ENCODE results near the gene OR51I2.

Gene OR51I2

DNA sequence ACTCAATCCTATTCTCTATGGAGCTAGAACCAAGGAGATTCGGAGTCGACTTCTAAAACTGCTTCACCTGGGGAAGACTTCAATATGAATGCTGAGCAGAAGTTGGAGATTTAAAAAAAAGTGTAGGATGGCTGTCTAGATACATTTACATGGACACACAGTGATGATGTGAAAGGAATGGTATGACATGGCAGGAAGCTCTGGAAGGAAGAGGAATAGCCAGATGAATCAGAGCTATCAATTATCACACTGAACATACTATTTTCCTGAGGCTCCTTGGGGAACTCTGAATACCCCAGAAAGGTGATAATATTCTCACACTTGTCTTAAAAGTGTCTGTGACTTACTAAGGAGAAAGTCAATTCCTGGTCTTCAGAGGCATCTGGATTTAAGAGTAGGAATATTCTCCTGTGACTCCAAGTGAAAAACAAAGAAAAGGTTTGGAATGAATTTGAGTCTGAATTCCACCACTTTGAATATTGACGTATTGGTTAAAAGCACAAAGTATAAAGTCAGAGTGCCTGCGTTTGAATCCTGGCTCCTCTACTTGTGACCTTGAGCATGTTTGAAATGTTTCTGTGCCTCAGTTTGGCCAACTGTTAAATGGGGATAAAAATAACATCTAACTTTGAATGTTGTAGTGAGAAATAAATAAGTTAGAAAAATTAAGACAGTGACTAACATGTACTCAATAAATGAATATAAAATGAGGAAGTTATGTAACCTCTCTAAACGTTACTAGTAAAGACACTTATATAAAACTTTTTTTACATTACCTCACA, 40.6 kb downstream of the OR51I2 start:
- no peaks in the 10 kb centered on the region for H3K36me3 ChIP-seq
- H3K9me3 ChIP-seq = no peaks in the 10 kb centered on the region
- H3K4me1 ChIP-seq (ENCODE audit: control insufficient read depth in 1 of 2, insufficient read depth in 1 of 2, low read depth in 1 of 2, low read length in 1 of 2) = no peaks in the 10 kb centered on the region
- no peak overlapping the region for H3K4me3 ChIP-seq (ENCODE audit: low read depth in 1 of 2, low read length in 1 of 2)
- TF ChIP-seq, protein P1, sequence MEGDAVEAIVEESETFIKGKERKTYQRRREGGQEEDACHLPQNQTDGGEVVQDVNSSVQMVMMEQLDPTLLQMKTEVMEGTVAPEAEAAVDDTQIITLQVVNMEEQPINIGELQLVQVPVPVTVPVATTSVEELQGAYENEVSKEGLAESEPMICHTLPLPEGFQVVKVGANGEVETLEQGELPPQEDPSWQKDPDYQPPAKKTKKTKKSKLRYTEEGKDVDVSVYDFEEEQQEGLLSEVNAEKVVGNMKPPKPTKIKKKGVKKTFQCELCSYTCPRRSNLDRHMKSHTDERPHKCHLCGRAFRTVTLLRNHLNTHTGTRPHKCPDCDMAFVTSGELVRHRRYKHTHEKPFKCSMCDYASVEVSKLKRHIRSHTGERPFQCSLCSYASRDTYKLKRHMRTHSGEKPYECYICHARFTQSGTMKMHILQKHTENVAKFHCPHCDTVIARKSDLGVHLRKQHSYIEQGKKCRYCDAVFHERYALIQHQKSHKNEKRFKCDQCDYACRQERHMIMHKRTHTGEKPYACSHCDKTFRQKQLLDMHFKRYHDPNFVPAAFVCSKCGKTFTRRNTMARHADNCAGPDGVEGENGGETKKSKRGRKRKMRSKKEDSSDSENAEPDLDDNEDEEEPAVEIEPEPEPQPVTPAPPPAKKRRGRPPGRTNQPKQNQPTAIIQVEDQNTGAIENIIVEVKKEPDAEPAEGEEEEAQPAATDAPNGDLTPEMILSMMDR (IDR thresholded peaks at IDR 0.05) = no peak
- H3K27ac ChIP-seq = no peak overlapping the region
- peaks cover 7% of the 10 kb centered on the region for H3K27me3 ChIP-seq

DNA sequence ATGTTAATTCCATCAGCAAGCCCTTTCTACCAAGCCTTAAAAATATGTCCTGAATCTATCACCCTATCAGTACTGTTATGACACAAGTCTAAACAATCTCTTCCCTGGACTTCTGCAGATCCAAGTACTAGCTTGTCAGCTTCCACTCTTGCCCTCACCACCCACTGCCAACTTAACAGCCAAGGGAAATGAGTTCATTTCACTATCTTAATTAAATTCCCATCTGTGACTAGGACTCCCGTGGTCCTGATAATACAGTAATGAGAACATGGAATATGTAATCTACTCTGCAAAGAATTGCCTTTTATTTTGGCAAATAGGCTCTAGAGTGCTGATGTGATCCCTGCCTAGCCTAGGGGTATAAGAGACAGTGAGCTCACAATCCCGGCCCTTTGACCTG, 50.5 kb downstream of the OR51I2 start:
- Histone ChIP-seq H3K36me3 (no peaks in the 10 kb centered on the region), H3K4me1 (ENCODE audit: control insufficient read depth in 1 of 2, insufficient read depth in 1 of 2, low read depth in 1 of 2, low read length in 1 of 2) (no peaks in the 10 kb centered on the region), H3K9me3 (no peaks in the 10 kb centered on the region), H3K27me3 (no peaks in the 10 kb centered on the region), H3K4me3 (ENCODE audit: low read depth in 1 of 2, low read length in 1 of 2) (no peak overlapping the region), H3K27ac (no peak overlapping the region)
- TF ChIP-seq, protein P1 (IDR thresholded peaks at IDR 0.05) = no peak

DNA sequence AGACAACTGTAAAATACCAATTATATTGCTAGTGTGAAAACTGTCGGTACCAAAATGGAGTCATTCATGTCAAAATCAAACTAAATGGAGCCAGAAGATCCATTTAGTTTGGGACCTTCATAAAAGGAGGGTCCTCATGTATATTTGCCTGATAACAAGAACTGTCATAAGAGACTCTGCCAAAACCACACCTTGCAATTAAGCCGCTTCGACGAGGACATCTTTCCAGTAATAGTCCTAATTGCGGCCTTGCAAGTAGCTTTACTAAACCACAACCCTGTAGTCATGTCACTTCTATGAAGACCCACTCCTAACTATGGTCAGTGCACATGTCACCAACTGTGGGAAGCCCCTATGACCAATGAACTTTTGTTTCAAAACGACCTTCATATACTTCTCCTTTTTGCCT, 51.3 kb downstream of the OR51I2 start:
- no peaks in the 10 kb centered on the region for H3K36me3 ChIP-seq
- no peak overlapping the region for H3K27ac ChIP-seq
- TF ChIP-seq, protein P1 (IDR thresholded peaks at IDR 0.05) = no peak
- no peaks in the 10 kb centered on the region for H3K9me3 ChIP-seq
- no peak overlapping the region for H3K4me3 ChIP-seq (ENCODE audit: low read depth in 1 of 2, low read length in 1 of 2)
- no peaks in the 10 kb centered on the region for H3K27me3 ChIP-seq
- no peaks in the 10 kb centered on the region for H3K4me1 ChIP-seq (ENCODE audit: control insufficient read depth in 1 of 2, insufficient read depth in 1 of 2, low read depth in 1 of 2, low read length in 1 of 2)

DNA sequence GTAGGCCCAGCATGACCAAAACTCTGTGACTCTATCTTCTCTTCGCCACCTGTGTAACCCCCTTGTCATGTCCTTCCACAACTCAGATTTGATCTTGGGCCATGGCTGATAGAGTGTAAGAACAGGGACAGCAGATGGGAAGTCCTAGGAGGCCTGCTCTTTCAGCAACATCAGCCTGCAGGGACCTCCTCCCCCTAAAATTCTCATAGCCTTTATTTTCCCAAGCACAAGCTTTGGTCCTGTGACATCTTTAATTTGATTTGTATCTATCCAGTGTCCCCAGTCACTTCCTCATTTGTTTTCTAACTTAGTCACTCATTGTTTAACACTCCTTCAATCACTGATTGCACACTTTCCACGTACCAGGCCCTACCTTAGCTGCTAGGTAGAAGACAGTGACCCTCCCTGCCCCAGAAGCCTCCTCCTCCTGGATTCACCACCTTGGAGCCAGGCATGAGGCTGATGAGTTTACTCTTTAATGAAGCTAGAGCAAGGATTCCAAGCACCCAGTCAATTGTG, 55.3 kb downstream of the OR51I2 start:
- Histone ChIP-seq H3K4me3 (ENCODE audit: low read depth in 1 of 2, low read length in 1 of 2) (no peak overlapping the region), H3K36me3 (no peaks in the 10 kb centered on the region), H3K27ac (no peak overlapping the region), H3K4me1 (ENCODE audit: control insufficient read depth in 1 of 2, insufficient read depth in 1 of 2, low read depth in 1 of 2, low read length in 1 of 2) (no peaks in the 10 kb centered on the region), H3K9me3 (no peaks in the 10 kb centered on the region), H3K27me3 (no peaks in the 10 kb centered on the region)
- TF ChIP-seq, protein P1 (IDR thresholded peaks at IDR 0.05) = no peak

DNA sequence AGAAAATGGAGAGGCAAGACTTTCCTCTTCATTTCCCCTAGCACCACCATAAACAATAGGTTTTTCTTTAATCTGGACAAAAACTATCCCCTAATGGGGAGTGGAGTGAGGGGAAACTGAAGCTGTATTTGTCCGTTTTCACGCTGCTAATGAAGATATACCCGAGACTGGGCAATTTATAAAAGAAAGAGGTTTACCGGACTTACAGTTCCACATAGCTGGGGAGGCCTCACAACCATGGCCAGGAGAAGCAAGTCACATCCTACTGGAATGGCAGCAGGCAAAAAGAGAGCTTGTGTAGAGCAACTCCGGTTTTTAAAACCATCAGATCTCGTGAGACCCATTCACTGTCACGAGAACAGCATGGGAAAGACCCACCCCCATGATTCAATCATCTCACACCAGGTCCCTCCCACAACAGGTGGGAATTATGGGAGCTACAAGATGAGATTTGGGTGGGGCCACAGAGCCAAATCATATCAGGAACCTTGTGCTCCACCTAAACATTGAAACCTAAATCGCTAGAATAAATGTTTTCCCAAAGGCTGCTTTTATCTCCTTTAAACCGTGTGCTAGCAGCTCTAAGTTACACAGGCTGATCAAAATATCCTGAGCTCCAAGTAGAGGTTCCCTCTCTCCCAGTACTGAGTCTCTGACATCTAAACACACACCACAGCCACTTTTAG, 56.4 kb downstream of the OR51I2 start:
- no peaks in the 10 kb centered on the region for H3K9me3 ChIP-seq
- H3K27ac ChIP-seq = no peak overlapping the region
- H3K27me3 ChIP-seq = no peaks in the 10 kb centered on the region
- no peaks in the 10 kb centered on the region for H3K36me3 ChIP-seq
- TF ChIP-seq, protein P1 (IDR thresholded peaks at IDR 0.05) = no peak
- H3K4me3 ChIP-seq (ENCODE audit: low read depth in 1 of 2, low read length in 1 of 2) = no peak overlapping the region
- H3K4me1 ChIP-seq (ENCODE audit: control insufficient read depth in 1 of 2, insufficient read depth in 1 of 2, low read depth in 1 of 2, low read length in 1 of 2) = no peaks in the 10 kb centered on the region

All from neutrophil (primary cell).